ENCODE results near the gene CDCA7.

GRCh38 chr2:173400760-173401159 lies 46.1 kb downstream of the CDCA7 start:
- TF ChIP-seq CTCF (IDR thresholded peaks at IDR 0.05) (no peak), POLR2A (IDR thresholded peaks at IDR 0.05) (no peak)
